Caco-2 (cell line): ENCODE data around the gene SYT8. TPM values are rescaled to one million over a fixed set of nuclear protein-coding genes. Genes with fewer than 3 reads are reported as not detected.

ENCODE experiments used
- BruUV-seq: library from RNA; stranded (reverse); fragments of 400-500 nt; replicated peaks from 2 replicates; lab custom pipeline; 2021; lab: Mats Ljungman, UMichigan
- CTCF ChIA-PET: fragments of 300-600 bp; sonication (Branson Sonifier 250); formaldehyde crosslinking; loops from one replicate; lab custom pipeline; 2022; ENCODE audit warnings: antibody characterized with exemption; lab: Charles Lee
- POLR2A ChIA-PET: fragments of 300-600 bp; sonication (Branson Sonifier 250); formaldehyde crosslinking; loops from one replicate; lab custom pipeline; 2022; ENCODE audit warnings: antibody characterized with exemption; lab: Charles Lee
- DNase-seq, 2 experiments: peaks; one replicate each; pipeline versions ENCODE4 v3.0.0 to v3.0.0-alpha.2; 2020 to 2022
- H3K27me3 ChIP-seq: replicated peaks from 2 replicates; pipeline ENCODE4 v1.6.0; 2011; ENCODE audit warnings: low read length; ENCODE audit not compliant: control insufficient read depth, insufficient read depth
- H3K36me3 ChIP-seq: 2 replicates; pipeline ENCODE4 v1.5.1; 2011; ENCODE audit warnings: low read length; ENCODE audit not compliant: control insufficient read depth, insufficient read depth
- H3K4me1 ChIP-seq: fragments of 250-450 bp; sonication (Bioruptor Pico); 2 replicates; pipeline ENCODE4 v1.5.1; 2020; ENCODE audit warnings: mild to moderate bottlenecking
- H3K4me3 ChIP-seq: 2 replicates; pipeline ENCODE4 v1.5.1; 2011; ENCODE audit warnings: low read depth, mild to moderate bottlenecking, control low read depth, low read length
- H3K9me3 ChIP-seq: fragments of 250-450 bp; sonication (Bioruptor Pico); 2 replicates; pipeline ENCODE4 v1.5.1; 2020; ENCODE audit warnings: mild to moderate bottlenecking, moderate library complexity
- H3K27ac Mint-ChIP-seq: one replicate; pipeline ENCODE4 v1.8.0; 2022; ENCODE audit warnings: mixed read lengths; ENCODE audit not compliant: unreplicated experiment
- H3K27me3 Mint-ChIP-seq: one replicate; pipeline ENCODE4 v1.8.0; 2022; ENCODE audit warnings: mixed read lengths; ENCODE audit not compliant: insufficient read depth, unreplicated experiment
- H3K36me3 Mint-ChIP-seq: one replicate; pipeline ENCODE4 v1.8.0; 2022; ENCODE audit warnings: mild to moderate bottlenecking, mixed read lengths; ENCODE audit not compliant: insufficient read depth, unreplicated experiment
- H3K4me1 Mint-ChIP-seq: one replicate; pipeline ENCODE4 v1.8.0; 2022; ENCODE audit warnings: low read depth, mixed read lengths; ENCODE audit not compliant: unreplicated experiment
- H3K4me3 Mint-ChIP-seq: one replicate; pipeline ENCODE4 v1.8.0; 2022; ENCODE audit warnings: mild to moderate bottlenecking, moderate library complexity, mixed read lengths; ENCODE audit not compliant: unreplicated experiment
- H3K9me3 Mint-ChIP-seq: one replicate; pipeline ENCODE4 v1.8.0; 2022; ENCODE audit warnings: mixed read lengths; ENCODE audit not compliant: unreplicated experiment
- CTCF ChIP-seq, 2 experiments: fragments of 200-600 bp in 1 of 2; IDR thresholded peaks; 1 replicate in 1 of 2; 2 replicates in 1 of 2; pipeline versions ENCODE4 v1.5.1 to v1.8.0; 2011 to 2022; ENCODE audit warnings: antibody characterized with exemption in 1 of 2, control low read depth in 1 of 2, inconsistent platforms in 1 of 2, low read depth in 1 of 2, low read length in 1 of 2, mild to moderate bottlenecking in 1 of 2, moderate library complexity in 1 of 2; ENCODE audit not compliant: insufficient read depth in 1 of 2, severe bottlenecking in 1 of 2, unreplicated experiment in 1 of 2
- intact Hi-C: fragments of 100-400 bp; cut with micrococcal nuclease; formaldehyde crosslinking; loops from one replicate; pipeline ENCODE4 v1.10.0; 2022; ENCODE audit not compliant: unreplicated experiment
- total RNA-seq: library from RNA; stranded (reverse); gene quantifications from 2 replicates; pipeline ENCODE4 v1.2.3, GENCODE V29; 2022

The SYT8 gene
- total RNA-seq, 1 experiment from 2014 or later: 14.9 TPM

GRCh38 chr11:1867381-1867780 is 32.6 kb downstream of the SYT8 start:
- intact Hi-C loops: no loop called here
- no peaks in the 10 kb centered on the region for H3K4me1 Mint-ChIP-seq
- peaks cover 2% of the 10 kb centered on the region for H3K27me3 Mint-ChIP-seq
- peaks cover 7% of the 10 kb centered on the region for H3K4me1 ChIP-seq
- DNase-seq: no peak
- no TSS peak for BruUV-seq
- H3K4me3 ChIP-seq: no peak overlapping the region
- CTCF ChIA-PET: interaction anchor here (1.5 kb wide), 1 partner anchor 15 kb away, joined by 4 read pairs; no protein-coding TSS in a partner anchor
- no peak overlapping the region for H3K4me3 Mint-ChIP-seq
- H3K9me3 Mint-ChIP-seq: no peaks in the 10 kb centered on the region
- POLR2A ChIA-PET: no interaction called here
- no peaks in the 10 kb centered on the region for H3K36me3 Mint-ChIP-seq
- H3K27ac Mint-ChIP-seq: no peak overlapping the region
- no peak for TF ChIP-seq CTCF (IDR thresholded peaks at IDR 0.05; ENCODE audit: insufficient read depth in 1 of 2, low read depth in 1 of 2, low read length in 1 of 2, severe bottlenecking in 1 of 2, unreplicated experiment in 1 of 2)
- H3K27me3 ChIP-seq: no peaks in the 10 kb centered on the region; the same call in 1 of the 2 replicates
- no peaks in the 10 kb centered on the region for H3K9me3 ChIP-seq
- H3K36me3 ChIP-seq: no peaks in the 10 kb centered on the region

- Mint-ChIP-seq H3K27me3 (peaks cover 2% of the 10 kb centered on the region), H3K36me3 (no peaks in the 10 kb centered on the region), H3K4me3 (no peak overlapping the region), H3K9me3 (no peaks in the 10 kb centered on the region), H3K4me1 (no peaks in the 10 kb centered on the region), H3K27ac (no peak overlapping the region)
- ChIA-PET CTCF (interaction anchor here (1.5 kb wide), 1 partner anchor 14 kb away, joined by 4 read pairs; no protein-coding TSS in a partner anchor), POLR2A (no interaction called here)
- H3K4me1 ChIP-seq: peaks cover 6% of the 10 kb centered on the region
- no peaks in the 10 kb centered on the region for H3K36me3 ChIP-seq
- no peaks in the 10 kb centered on the region; the same call in 1 of the 2 replicates for H3K27me3 ChIP-seq
- TF ChIP-seq CTCF (IDR thresholded peaks at IDR 0.05; ENCODE audit: insufficient read depth in 1 of 2, low read depth in 1 of 2, low read length in 1 of 2, severe bottlenecking in 1 of 2, unreplicated experiment in 1 of 2): no peak
- no peak for DNase-seq
- intact Hi-C loops: no loop called here
- no peak overlapping the region for H3K4me3 ChIP-seq
- BruUV-seq: no TSS peak
- no peaks in the 10 kb centered on the region for H3K9me3 ChIP-seq
Observed at GRCh38 chr11:1868056-1868635, 33.4 kb downstream of the SYT8 start.

- H3K4me1 ChIP-seq: no peaks in the 10 kb centered on the region; the same call in 1 of the 2 replicates
- H3K4me3 Mint-ChIP-seq: no peak overlapping the region
- ChIA-PET CTCF (interaction anchor here (1.3 to 1.8 kb wide), 3 partner anchors 14 to 282 kb away, joined by 4 read pairs; no protein-coding TSS in a partner anchor), POLR2A (no interaction called here)
- TF ChIP-seq CTCF (IDR thresholded peaks at IDR 0.05; ENCODE audit: insufficient read depth in 1 of 2, low read depth in 1 of 2, low read length in 1 of 2, severe bottlenecking in 1 of 2, unreplicated experiment in 1 of 2): no peak
- H3K36me3 ChIP-seq: no peaks in the 10 kb centered on the region
- DNase-seq: no peak
- no peak overlapping the region for H3K4me3 ChIP-seq
- intact Hi-C loops: no loop called here
- no peaks in the 10 kb centered on the region for H3K36me3 Mint-ChIP-seq
- no peak overlapping the region for H3K27ac Mint-ChIP-seq
- H3K27me3 Mint-ChIP-seq: peaks cover 2% of the 10 kb centered on the region
- H3K4me1 Mint-ChIP-seq: no peaks in the 10 kb centered on the region
- H3K9me3 ChIP-seq: no peaks in the 10 kb centered on the region
- no peaks in the 10 kb centered on the region for H3K9me3 Mint-ChIP-seq
- BruUV-seq: no TSS peak
- H3K27me3 ChIP-seq: no peaks in the 10 kb centered on the region; the same call in 1 of the 2 replicates
Observed at GRCh38 chr11:1868636-1869291, 34.0 kb downstream of the SYT8 start.
